HG03378 (cell line): ENCODE results near the gene BMX.

Experiments
- ATAC-seq: cut with Tn5 transposase; IDR thresholded peaks from one replicate; pipeline ENCODE4 v1.9.1; 2021; ENCODE audit warnings: mild to moderate bottlenecking, moderate library complexity; ENCODE audit not compliant: unreplicated experiment

The BMX gene

DNA sequence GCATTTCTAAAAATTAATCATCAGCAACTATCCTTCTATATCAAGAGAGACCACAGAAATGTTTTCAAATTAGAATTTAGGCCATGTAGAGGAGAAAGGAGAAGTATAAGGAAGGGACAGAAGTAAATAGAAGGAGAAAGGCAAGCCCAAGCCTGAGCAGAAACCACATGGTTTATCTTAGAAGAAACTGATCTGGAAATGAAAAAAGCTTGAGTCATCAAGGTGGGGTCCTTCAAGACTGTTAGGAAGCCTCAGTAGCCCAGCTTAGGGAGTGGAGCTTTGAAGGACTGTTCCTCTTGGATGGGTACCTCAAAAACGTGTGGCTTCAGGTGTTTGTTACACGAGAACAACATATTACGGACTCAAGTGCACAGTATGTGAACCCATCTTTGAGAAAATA is 4.5 kb downstream of the BMX start:
- ATAC-seq: no peak

- ATAC-seq: no peak
These were observed 6.4 kb downstream of the BMX start for GRCh38 chrX:15507005-15507404.

DNA sequence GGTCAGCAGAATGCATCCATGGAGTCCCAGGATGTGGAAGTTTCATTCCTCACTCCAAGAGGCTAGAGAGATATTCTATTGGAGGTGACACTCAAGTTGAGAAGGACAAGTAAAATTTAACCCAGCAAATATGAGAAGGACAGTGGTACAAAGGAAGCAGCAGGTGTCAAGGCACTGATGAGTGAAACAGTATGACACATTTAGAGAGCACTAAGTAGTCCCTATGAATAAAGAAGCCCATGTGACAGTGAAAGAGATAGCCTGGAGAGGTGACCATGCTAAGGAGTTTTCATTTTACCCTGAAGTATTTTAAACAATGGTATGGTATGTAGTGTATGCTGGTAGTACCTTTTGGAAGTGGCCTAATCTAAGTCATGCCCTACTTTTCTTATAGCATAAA is 9.2 kb downstream of the BMX start:
- no peak for ATAC-seq

GRCh38 chrX:15511563-15511962 is 11.0 kb downstream of the BMX start:
- no peak for ATAC-seq

DNA sequence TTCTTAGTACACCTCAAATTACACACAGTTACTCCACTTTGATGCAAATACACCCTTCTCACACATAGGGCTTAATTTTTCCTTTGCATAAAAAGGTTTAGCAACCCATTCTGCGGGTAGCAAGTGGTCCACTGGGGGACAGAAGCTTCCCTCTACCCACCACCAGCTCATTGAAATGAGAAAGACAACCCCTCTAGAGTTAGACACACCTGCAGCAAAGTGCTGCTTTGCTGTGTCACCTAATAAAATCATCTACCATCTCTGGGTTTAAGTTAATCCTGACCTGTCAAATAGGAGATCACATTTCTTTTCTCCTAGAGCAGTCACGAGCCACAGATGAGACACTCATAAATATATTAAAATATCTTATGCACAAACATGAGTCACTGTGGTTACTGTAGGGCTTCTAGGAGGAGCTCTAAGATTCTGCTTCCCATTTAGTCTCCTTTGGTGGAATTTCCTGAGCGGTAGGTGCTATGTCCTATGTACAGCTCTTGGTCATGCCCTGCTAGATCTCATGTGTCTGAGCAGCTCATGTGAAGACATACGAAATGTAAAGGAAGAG is 11.9 kb downstream of the BMX start:
- ATAC-seq: no peak

- no peak for ATAC-seq
These were observed 13.7 kb downstream of the BMX start for GRCh38 chrX:15514279-15514678.

DNA sequence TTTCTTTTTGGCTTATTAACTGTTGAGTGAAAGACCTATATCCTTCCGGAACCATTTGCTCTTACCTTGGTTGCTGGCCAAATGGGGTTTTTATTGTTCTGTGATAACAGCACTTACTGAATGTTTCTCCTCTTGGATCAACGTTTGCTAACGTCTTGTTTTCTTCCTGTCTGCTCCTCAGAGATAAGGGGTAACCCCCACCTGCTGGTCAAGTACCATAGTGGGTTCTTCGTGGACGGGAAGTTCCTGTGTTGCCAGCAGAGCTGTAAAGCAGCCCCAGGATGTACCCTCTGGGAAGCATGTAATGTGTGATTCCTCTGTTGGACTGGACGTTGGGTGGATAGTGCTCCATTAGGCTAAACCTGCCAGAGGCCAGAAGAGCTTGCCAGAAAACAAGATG is 15.3 kb downstream of the BMX start:
- ATAC-seq: no peak

DNA sequence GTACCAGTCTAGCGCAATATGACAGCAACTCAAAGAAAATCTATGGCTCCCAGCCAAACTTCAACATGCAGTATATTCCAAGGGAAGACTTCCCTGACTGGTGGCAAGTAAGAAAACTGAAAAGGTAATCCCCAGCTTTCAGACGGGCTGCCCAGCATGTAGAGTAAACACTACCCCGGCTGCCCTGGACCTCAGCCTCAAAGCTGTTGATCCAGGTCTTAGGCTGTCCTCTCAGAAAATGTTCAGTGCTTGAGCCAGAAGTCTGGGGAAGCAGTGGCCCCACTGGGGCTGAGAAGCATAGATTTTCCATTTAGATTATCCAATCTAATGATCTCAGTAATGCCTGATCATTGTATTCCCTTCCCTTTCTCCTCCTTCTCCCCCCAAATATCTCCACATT is 21.9 kb downstream of the BMX start:
- ATAC-seq: no peak

DNA sequence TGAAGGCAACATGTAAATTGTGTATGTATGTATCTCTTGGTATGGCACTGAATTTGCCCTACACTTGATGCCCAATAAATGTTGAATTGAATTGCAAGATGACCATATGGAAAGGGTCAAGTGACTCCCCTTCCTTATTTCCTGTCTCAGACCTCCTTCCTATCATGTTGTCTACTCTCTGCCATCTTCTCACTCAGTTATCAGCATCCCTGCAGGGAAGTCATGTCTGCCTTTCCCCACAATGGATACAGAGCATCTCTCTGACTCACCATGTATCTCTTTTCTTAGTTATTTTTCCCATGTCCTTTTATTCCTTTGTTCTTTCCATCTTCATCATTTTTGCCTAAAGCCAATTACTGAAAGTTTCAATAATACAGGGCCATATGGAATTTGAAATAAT is 22.5 kb downstream of the BMX start:
- no peak for ATAC-seq

DNA sequence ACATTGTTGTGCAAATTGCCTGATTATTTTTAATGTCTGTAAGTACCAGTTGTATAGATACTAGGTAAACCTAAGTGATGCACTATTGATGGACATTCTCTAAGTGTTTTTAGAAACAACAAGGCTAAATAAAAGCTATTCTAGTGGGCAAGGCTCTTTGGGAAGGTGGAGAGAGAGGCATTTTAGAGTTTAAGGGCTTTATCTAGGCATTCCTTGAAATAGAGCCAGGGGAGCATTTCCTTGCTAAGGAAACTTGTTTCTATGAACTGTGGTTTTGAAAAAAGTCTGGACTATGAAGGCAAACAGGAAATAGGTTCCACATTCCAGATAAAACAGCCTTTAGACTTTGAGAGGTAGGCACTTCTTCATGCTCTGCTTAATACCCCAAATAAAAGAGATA is 23.8 kb downstream of the BMX start:
- ATAC-seq: no peak

DNA sequence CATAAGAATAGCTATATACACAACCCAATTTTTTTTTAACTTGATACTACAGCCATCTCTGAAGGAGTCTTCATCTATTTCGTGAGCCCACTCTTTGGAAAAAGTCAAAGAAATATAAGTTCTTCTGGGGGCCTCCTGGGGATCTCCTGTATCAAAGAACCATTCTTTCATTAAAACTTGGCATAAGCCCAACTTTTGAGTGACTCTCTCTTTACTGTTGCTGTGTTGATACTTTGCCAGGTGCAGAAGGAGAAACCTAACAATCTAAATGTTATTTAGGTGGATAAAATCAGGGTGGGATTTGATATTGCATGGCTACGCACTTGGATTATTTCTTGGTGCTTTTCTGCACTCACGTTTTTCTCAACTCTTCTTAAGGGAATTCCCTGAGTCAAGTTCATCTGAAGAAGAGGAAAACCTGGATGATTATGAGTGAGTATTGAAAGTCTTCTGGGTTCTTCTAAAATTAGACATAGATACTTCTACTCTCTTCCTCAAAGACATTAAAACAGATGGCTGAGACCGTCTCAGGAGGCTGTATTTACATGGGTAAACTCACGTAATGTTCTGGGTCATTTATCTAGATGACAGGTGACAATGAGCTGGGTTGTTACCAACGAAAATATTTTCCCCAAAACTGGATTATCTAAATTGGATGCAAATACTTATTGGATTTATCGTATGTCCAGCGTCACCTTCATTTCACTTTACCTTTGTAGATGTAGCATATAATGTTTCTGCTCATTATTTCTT is 25.2 kb downstream of the BMX start:
- ATAC-seq: no peak

DNA sequence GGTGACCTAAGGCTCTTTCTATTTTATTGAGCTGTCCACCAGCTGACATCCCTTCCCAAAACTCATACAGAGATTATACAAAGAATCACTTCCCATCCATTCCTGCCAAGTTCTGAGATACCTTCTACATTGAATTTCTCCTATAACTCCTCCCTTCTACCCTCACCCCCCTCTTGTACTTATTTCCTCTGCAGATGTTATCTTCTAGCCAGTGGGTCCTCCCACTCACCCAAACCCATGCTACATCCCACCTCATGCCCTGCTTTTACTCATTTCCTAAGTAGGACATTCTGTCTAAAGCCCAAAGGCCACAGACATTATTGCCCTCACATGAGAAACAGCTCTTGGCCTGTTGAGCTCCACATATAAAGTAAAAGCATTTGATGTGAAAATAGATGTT is 28.6 kb downstream of the BMX start:
- no peak for ATAC-seq

GRCh38 chrX:15530318-15530717 is 29.7 kb downstream of the BMX start:
- ATAC-seq: no peak

- ATAC-seq: no peak
These were observed 46.1 kb downstream of the BMX start for GRCh38 chrX:15546745-15547144.

GRCh38 chrX:15547356-15547755 is 46.7 kb downstream of the BMX start:
- no peak for ATAC-seq

DNA sequence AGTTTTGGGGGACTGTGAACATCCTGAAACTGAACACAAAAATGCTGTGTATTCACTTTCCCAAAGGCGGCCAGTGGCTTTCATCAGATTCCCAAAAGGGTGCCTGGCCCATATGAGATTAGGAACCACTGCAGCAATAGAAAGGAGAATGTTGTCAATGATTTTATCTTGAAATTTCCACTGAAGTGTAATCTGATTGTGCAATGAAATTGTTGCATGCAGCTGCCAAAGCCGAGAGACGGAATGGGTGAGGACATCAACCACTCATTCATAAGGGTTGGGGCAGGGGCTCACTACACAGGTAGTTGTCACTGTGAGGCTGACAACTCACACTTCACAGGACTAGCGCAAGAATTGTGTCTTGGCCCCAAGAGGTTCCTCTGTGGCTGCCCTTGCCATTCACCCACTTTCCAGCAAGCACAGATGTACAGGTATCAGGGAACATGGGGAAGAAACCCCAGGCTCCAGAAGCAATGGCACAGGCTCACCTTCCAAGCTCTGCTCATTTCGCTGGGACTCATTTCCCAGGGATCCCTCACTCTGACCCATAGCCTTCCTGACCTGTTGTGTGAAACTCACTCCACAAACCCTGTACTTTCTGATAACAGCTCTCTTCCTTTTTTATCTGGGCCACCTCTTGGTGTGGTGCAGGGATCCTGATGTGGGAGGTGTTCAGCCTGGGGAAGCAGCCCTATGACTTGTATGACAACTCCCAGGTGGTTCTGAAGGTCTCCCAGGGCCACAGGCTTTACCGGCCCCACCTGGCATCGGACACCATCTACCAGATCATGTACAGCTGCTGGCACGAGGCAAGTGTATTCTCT is 48.8 kb downstream of the BMX start:
- ATAC-seq: no peak

- no peak for ATAC-seq
These were observed 58.6 kb downstream of the BMX start for GRCh38 chrX:15559227-15559626.

GRCh38 chrX:15560924-15561323 is 60.3 kb downstream of the BMX start:
- no peak for ATAC-seq

DNA sequence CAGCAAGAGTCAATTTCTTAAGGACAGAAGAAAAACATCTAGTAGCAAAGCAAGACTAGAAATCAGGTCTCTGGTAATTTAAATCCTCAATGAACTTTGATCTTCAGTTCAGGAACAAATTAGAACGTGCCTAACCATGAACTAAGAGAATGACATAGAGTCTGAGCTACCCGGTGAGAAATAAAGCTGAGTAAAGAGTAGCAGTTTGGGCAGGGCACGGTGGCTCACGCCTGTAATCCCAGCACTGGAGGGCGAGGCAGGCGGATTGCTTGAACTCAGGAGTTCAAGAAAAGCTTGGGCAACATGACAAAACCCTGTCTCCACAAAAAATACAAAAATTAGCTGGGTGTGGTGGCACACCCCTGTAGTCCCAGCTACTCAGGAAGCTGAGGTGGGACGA is 62.4 kb downstream of the BMX start:
- ATAC-seq: no peak

DNA sequence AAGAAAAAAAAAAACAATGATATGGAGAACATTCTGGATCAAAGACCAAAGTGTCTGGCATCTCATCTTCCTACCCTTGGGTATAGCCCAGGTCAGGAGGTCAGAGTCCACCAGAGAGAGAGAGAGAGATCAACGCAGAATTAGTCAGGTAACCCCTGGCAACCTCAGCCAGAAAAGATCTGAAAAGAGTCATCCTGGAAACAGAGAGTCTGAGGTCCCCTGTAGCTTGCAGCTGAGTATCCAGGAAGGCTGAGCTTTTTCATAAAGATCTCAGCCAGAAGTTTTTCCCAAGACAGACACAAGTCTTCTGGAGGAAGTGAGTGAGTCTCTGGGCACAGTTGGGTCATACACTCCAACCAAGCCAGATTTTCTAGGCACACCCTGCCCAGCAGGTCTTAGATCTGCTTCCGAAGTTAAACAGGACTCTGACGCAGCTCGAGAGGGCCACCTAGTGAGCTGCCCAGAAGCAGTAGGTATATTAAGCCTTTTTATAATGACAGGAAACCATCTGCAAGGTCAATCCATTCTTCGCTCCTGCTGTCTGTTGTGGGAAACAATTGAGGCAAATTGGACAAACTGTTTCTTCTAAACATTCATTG is 64.5 kb downstream of the BMX start:
- no peak for ATAC-seq

DNA sequence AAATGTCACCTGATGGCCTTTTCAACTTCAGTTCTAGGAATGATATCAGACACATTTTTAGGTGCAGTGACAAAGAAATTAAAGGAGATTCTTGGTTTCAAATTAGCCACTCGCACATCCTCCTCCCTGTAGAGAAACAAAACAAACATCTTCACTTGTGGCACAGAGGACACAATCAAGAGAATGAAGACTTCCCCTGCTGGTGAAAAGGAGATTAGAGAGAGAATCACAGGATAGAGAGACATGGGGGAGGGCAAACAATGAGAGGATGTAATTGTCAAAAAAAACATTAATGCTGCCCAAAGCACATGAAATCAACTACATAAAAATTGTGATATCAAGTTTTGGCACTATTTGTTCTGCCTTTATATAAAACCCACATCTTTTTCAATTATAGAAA is 65.6 kb downstream of the BMX start:
- ATAC-seq: no peak

DNA sequence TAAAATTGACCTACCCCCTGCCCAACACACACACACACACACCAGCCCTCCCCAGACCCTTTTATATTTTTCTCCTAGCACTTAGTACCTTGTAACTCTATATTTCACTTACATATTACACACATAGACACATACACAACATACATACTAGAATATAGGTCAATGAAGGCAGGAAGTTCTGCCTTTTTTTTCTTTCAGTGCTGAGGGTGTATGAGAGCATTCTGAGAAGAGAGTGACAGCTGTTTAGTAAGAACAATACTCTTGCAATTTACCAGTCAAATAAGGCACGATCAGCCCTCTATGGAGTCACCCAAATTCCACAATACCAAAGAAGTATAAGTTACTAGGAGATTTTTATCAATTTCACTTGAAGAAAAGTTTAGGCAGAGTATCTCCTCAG is 66.7 kb downstream of the BMX start:
- no peak for ATAC-seq
